Adrenal gland (tissue), 12 donors: ENCODE data around the gene PNPLA8. TPM values are rescaled to one million over a fixed set of nuclear protein-coding genes. Genes with fewer than 3 reads are reported as not detected.

Source experiments
- DNase-seq, 7 donors: peaks; one replicate each; pipeline ENCODE4 v3.0.0-alpha.2; 2019 to 2020
- H3K27ac ChIP-seq, 5 donors: fragments of 200-600 bp; sonication (generic) in 4 of 5; 1 replicate in 3 of 5; 2 replicates in 2 of 5; pipeline versions ENCODE4 v1.5.1 to v1.8.0; 2016 to 2020; ENCODE audit warnings: mild to moderate bottlenecking in 1 of 5
- H3K27me3 ChIP-seq: fragments of 200-600 bp; 2 replicates; pipeline ENCODE4 v1.8.0; 2021
- H3K36me3 ChIP-seq, 2 donors: fragments of 200-600 bp; replicated peaks in 1 of 2; 1 replicate in 1 of 2; 2 replicates in 1 of 2; pipeline versions ENCODE4 v1.5.1 to v1.8.0; 2018 to 2022
- H3K4me1 ChIP-seq, 2 donors: fragments of 200-600 bp; replicated peaks in 1 of 2; 1 replicate in 1 of 2; 2 replicates in 1 of 2; pipeline versions ENCODE4 v1.5.1 to v1.8.0; 2018 to 2021
- H3K4me3 ChIP-seq, 4 donors: fragments of 200-600 bp; sonication (generic) in 3 of 4; one replicate each; pipeline ENCODE4 v1.5.1; 2016 to 2018
- H3K9me3 ChIP-seq, 3 donors: fragments of 200-600 bp; sonication (generic) in 1 of 3; replicated peaks in 1 of 3; 1 replicate in 2 of 3; 2 replicates in 1 of 3; pipeline versions ENCODE4 v1.5.1 to v1.8.0; 2016 to 2021
- POLR2A ChIP-seq, 2 donors: fragments of 450-650 bp; IDR thresholded peaks; one replicate each; pipeline ENCODE4 v1.6.1; 2017; ENCODE audit warnings: antibody characterized with exemption in 2 of 2, mild to moderate bottlenecking in 2 of 2, moderate library complexity in 1 of 2
- WGBS, 4 donors: extraction: QIAGEN DNeasy Blood & Tissue Kit in 2 of 4; methylation state at CpG; one replicate each; pipeline versions ENCODE4 v1.1.5 to v1.1.7; 2013 to 2017; 5-methylcytosine and 5-hydroxymethylcytosine counted together
- intact Hi-C, 2 donors: fragments of 100-400 bp; cut with DNase I; formaldehyde crosslinking; loops; one replicate each; pipeline versions ENCODE4 v1.14.1 to v1.15.0; 2022 to 2023
- polyA plus RNA-seq, 3 donors: library from polyadenylated mRNA; stranded (reverse); fragments of 200-250 nt in 2 of 3; fragments of 350-450 nt in 1 of 3; fragmentation: Illumina TruSeq in 1 of 3; extraction: RNeasy Lipid Tissue Mini Kit (QIAGEN cat#74804) in 1 of 3; gene quantifications; one replicate each; pipeline ENCODE4 v1.2.3, GENCODE V29; 2013 to 2014
- total RNA-seq, 9 donors: library from RNA; depleted of rRNA in 4 of 9; stranded (reverse); fragments of >200 nt in 4 of 9; fragments of 120-200 nt in 1 of 9; fragmentation: NEBNext Ultra II Directional in 1 of 9; extraction: Animal tissue kit (Norgen Biotek cat#: 25700) in 1 of 9; gene quantifications; one replicate each; pipeline versions ENCODE4 v1.1.0 to v1.2.4, GENCODE V29; 2013 to 2023
- TF ChIP-seq, protein P1 (sequence below), 6 experiments: fragments of 450-650 bp in 4 of 6; fragments of 200-600 bp in 2 of 6; sonication (generic) in 1 of 6; IDR thresholded peaks; 1 replicate in 5 of 6; 2 replicates in 1 of 6; pipeline versions ENCODE4 v1.5.1 to v1.8.0; 2016 to 2021; ENCODE audit warnings: antibody characterized with exemption in 6 of 6, mild to moderate bottlenecking in 2 of 6, moderate library complexity in 1 of 6
- donor health status: healthy with polysubstance abuse.
- donor health status: Bipolar disorder and iron deficiency.
- donor health status: DM: yes; HTN: yes; CAD: no.
- donor health status: DM: no; HTN: no; CAD: no.
- donor health status: DM: no; HTN: no; CAD: no.
- donor health status: DM: yes; HTN: yes; CAD: no.

Gene PNPLA8
- total and polyA plus RNA-seq, 12 donors = 17.9 to 131 (median 50.5) TPM

DNA sequence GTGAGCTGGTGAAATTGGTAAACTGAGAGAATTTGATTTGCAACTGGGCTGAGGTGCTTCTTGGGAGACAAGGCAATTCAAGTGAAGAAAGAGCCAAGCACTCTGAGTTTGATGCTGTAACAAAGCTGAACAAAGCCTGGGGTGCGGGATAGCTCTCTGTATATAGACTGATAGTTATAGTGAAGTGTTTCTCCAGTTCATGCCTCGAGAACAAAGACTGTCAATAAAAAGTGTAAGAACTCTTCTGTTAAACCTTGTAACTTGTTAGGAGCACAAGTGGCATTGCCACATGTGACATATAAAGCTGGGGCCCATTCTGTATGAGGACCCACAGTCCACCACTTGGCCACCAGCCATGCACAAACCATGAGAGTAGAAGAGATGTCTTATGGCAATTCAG, 11.3 kb upstream of the PNPLA8 start:
- TF ChIP-seq, protein P1, sequence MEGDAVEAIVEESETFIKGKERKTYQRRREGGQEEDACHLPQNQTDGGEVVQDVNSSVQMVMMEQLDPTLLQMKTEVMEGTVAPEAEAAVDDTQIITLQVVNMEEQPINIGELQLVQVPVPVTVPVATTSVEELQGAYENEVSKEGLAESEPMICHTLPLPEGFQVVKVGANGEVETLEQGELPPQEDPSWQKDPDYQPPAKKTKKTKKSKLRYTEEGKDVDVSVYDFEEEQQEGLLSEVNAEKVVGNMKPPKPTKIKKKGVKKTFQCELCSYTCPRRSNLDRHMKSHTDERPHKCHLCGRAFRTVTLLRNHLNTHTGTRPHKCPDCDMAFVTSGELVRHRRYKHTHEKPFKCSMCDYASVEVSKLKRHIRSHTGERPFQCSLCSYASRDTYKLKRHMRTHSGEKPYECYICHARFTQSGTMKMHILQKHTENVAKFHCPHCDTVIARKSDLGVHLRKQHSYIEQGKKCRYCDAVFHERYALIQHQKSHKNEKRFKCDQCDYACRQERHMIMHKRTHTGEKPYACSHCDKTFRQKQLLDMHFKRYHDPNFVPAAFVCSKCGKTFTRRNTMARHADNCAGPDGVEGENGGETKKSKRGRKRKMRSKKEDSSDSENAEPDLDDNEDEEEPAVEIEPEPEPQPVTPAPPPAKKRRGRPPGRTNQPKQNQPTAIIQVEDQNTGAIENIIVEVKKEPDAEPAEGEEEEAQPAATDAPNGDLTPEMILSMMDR (IDR thresholded peaks at IDR 0.05) = no peak
- no peak for TF ChIP-seq POLR2A (IDR thresholded peaks at IDR 0.05)
- 79 to 90% (median 87%) methylated on average over 2 of the region's 2 CpGs for WGBS, 4 donors
- no peak for DNase-seq
- Histone ChIP-seq H3K27me3 (no peaks in the 10 kb centered on the region), H3K4me1 (no peaks in the 10 kb centered on the region), H3K9me3 (no peaks in the 10 kb centered on the region), H3K4me3 (no peak overlapping the region), H3K27ac (no peak overlapping the region), H3K36me3 (no peaks in the 10 kb centered on the region)
- intact Hi-C loops = no loop called here

DNA sequence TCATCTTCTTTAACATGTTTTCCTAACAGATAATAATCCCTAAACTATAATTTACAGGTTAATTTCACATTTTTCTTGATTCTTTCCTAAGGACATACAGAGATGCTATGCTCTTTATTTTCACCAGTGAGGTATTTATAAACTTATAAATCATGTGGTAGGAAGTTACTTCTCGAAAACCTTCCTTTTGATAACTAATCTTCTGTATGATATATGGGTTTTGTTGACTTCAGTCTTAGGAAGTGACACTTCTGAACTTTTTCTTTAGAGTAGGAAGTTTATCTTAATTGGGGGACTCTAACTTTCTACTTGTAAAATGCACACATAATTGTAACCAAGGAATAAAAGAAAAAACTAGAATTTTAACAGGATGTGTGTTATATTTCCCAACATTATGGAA, 9.8 kb upstream of the PNPLA8 start:
- Histone ChIP-seq H3K4me1 (no peaks in the 10 kb centered on the region), H3K4me3 (no peak overlapping the region), H3K9me3 (no peaks in the 10 kb centered on the region), H3K27me3 (no peaks in the 10 kb centered on the region), H3K27ac (no peak overlapping the region), H3K36me3 (no peaks in the 10 kb centered on the region)
- intact Hi-C loops = no loop called here
- 53 to 77% (median 57%) methylated on average over 1 of the region's 1 CpG for WGBS, 4 donors
- TF ChIP-seq, protein P1 (IDR thresholded peaks at IDR 0.05) = no peak
- no peak for TF ChIP-seq POLR2A (IDR thresholded peaks at IDR 0.05)
- no peak for DNase-seq

DNA sequence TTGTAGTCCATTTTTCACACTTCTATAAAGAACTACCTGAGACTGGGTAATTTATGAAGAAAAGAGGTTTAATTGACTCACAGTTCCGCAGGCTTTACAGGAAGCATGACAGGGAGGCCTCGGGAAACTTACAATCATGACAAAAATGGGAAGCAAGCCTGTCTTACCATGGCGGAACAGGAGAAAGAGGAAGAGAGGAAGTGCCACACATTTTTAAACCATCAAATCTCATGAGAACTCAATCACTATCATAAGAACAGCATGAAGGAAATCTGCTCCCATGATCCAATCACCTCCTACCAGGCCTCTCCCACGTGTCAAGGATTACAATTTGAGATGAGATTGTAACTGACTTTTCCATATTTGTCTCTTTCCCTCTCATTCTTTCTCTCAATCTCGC, 9.3 kb upstream of the PNPLA8 start:
- no peaks in the 10 kb centered on the region for H3K4me1 ChIP-seq
- H3K9me3 ChIP-seq = no peaks in the 10 kb centered on the region
- H3K27ac ChIP-seq = no peak overlapping the region
- no peak overlapping the region for H3K4me3 ChIP-seq
- H3K36me3 ChIP-seq = no peaks in the 10 kb centered on the region
- WGBS, 4 donors = 59 to 81% (median 75%) methylated on average over 5 of the region's 5 CpGs
- no peak for DNase-seq
- intact Hi-C loops = no loop called here
- TF ChIP-seq, protein P1 (IDR thresholded peaks at IDR 0.05) = no peak
- no peak for TF ChIP-seq POLR2A (IDR thresholded peaks at IDR 0.05)
- no peaks in the 10 kb centered on the region for H3K27me3 ChIP-seq

DNA sequence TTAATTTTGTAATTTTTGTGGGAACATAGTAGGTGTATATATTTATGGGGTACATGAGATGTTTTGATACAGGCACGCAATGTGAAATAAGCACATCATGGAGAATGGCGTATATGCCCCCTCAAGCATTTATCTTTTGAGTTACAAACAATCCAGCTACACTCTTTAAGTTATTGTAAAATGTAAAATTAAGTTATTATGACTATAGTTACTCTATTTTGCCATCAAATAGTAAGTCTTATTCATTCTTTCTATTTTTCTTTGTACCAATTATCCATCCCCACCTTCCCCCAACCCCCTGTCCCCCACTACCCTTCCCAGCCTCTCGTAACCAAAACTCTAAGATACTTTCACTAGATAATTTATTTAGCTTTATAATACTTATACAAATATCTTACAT, 7.8 kb upstream of the PNPLA8 start:
- Histone ChIP-seq H3K27ac (no peak overlapping the region), H3K36me3 (no peaks in the 10 kb centered on the region), H3K9me3 (no peaks in the 10 kb centered on the region), H3K27me3 (no peaks in the 10 kb centered on the region), H3K4me1 (no peaks in the 10 kb centered on the region), H3K4me3 (no peak overlapping the region)
- WGBS, 4 donors = 93 to 99% (median 99%) methylated on average over 3 of the region's 3 CpGs
- no peak for TF ChIP-seq POLR2A (IDR thresholded peaks at IDR 0.05)
- TF ChIP-seq, protein P1 (IDR thresholded peaks at IDR 0.05) = no peak
- intact Hi-C loops = no loop called here
- DNase-seq = no peak
